Transverse colon (tissue), 4 donors: ENCODE data around the gene ZNF652. TPM values are rescaled to one million over a fixed set of nuclear protein-coding genes. Genes with fewer than 3 reads are reported as not detected.

Experiments
- DNase-seq: peaks from one replicate; pipeline ENCODE4 v3.0.0-alpha.2; 2019
- H3K27ac ChIP-seq, 4 donors: fragments of 200-600 bp; sonication (generic); 2 replicates each; pipeline ENCODE4 v1.5.1; 2016 to 2018; ENCODE audit warnings: inconsistent platforms in 4 of 4
- H3K27me3 ChIP-seq: fragments of 200-600 bp; sonication (generic); 2 replicates; pipeline ENCODE4 v1.5.1; 2017; ENCODE audit warnings: inconsistent platforms
- H3K36me3 ChIP-seq, 4 donors: fragments of 200-600 bp; sonication (generic); 2 replicates each; pipeline ENCODE4 v1.5.1; 2017 to 2019; ENCODE audit warnings: inconsistent platforms in 4 of 4
- H3K4me1 ChIP-seq, 4 donors: fragments of 200-600 bp; sonication (generic); 2 replicates each; pipeline ENCODE4 v1.5.1; 2017 to 2020; ENCODE audit warnings: inconsistent platforms in 4 of 4
- H3K4me3 ChIP-seq, 4 donors: fragments of 200-600 bp; sonication (generic); 1 replicate in 1 of 4; 2 replicates in 3 of 4; pipeline versions ENCODE4 v1.5.1 to v1.6.1; 2017 to 2019; ENCODE audit warnings: inconsistent platforms in 4 of 4
- H3K9me3 ChIP-seq, 2 donors: fragments of 200-600 bp; sonication (generic); 2 replicates each; pipeline ENCODE4 v1.5.1; 2017 to 2019; ENCODE audit warnings: inconsistent platforms in 2 of 2
- CTCF ChIP-seq, 5 experiments: fragments of 200-600 bp in 3 of 5; fragments of 450-650 bp in 2 of 5; sonication (generic) in 3 of 5; IDR thresholded peaks; 1 replicate in 2 of 5; 2 replicates in 3 of 5; pipeline ENCODE4 v1.5.1; 2016 to 2017; ENCODE audit warnings: antibody characterized with exemption in 5 of 5, inconsistent platforms in 3 of 5, mild to moderate bottlenecking in 2 of 5, moderate library complexity in 1 of 5
- EP300 ChIP-seq: sonication (generic); formaldehyde crosslinking; IDR thresholded peaks from one replicate; pipeline ENCODE4 v1.6.1; 2017; ENCODE audit warnings: antibody characterized with exemption, low read depth
- POLR2A ChIP-seq: fragments of 450-650 bp; IDR thresholded peaks from one replicate; pipeline ENCODE4 v1.6.1; 2016; ENCODE audit warnings: antibody characterized with exemption, mild to moderate bottlenecking, moderate library complexity
- POLR2AphosphoS5 ChIP-seq, 3 donors: sonication (generic); formaldehyde crosslinking; IDR thresholded peaks; one replicate each; pipeline ENCODE4 v1.6.1; 2016; ENCODE audit warnings: antibody characterized with exemption in 3 of 3
- WGBS, 2 donors: methylation state at CpG; one replicate each; pipeline ENCODE4 v1.1.5; 2018; ENCODE audit warnings: low coverage in 1 of 2; 5-methylcytosine and 5-hydroxymethylcytosine counted together
- in situ Hi-C, 4 donors: fragments of 200-750 bp; cut with MboI; loops; one replicate each; pipeline versions ENCODE4 v1.15.0 to v1.15.1; 2017; ENCODE audit warnings: low sequenced_read_pairs in 3 of 4, low pct_ligation_motif_present in 1 of 4, low pct_unique_long_range_greater_than_20kb in 1 of 4
- intact Hi-C: fragments of 100-400 bp; cut with DNase I; formaldehyde crosslinking; loops from one replicate; pipeline ENCODE4 v1.15.1; 2023; ENCODE audit warnings: low total_unique reads
- total RNA-seq, 4 donors: library from RNA; depleted of rRNA; stranded (reverse); fragments of >200 nt; gene quantifications; one replicate each; pipeline ENCODE4 v1.1.0, GENCODE V29; 2016

Gene ZNF652
- total RNA-seq, 4 donors from 2014 or later: 25.8 to 55.6 (median 50.2) TPM

- H3K27me3 ChIP-seq: no peaks in the 10 kb centered on the region
- whole genome bisulfite sequencing, 2 donors: 88 to 92% methylated on average over 2 of the region's 2 CpGs
- no peaks in the 10 kb centered on the region for H3K9me3 ChIP-seq
- no peak overlapping the region for H3K4me3 ChIP-seq
- DNase-seq: no peak
- in situ Hi-C loops: no loop called here
- H3K36me3 ChIP-seq: no peaks in the 10 kb centered on the region
- intact Hi-C loops: no loop called here
- H3K27ac ChIP-seq: no peak overlapping the region
- peaks cover 0 to 12% (median 5%) of the 10 kb centered on the region in 4 donors for H3K4me1 ChIP-seq
- no peak for TF ChIP-seq POLR2AphosphoS5 (IDR thresholded peaks at IDR 0.05)
- no peak for TF ChIP-seq POLR2A
- TF ChIP-seq CTCF (IDR thresholded peaks at IDR 0.05): no peak
- TF ChIP-seq EP300: no peak
Observed at GRCh38 chr17:49325980-49326379, 36.1 kb downstream of the ZNF652 start.

DNA sequence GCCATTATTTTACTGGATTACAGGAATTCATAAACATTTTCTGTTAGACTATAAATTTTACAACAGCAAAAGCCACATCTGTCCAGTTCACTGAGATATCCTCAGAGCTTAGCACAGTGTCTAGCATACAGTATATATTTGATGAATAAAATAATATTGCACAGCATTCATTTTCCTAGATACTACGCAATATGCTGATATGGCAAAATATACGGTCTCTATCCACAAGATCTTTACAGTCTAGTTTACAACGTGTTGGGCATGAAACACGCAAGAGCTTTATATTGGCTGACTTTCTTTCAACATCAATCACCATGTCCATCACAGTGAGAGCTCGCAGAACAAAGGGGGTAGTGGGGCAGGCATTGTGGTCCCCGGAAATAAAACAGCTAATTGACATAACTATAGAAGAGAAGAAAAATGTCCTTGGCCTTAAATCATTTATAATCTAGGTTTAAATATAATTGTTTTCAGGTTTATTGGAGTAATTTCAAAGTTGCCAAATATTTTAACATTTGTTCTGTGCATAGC is 43.5 kb downstream of the ZNF652 start:
- H3K27me3 ChIP-seq: no peaks in the 10 kb centered on the region
- WGBS, 2 donors: 76 to 81% methylated on average over 3 to 6 of the region's 6 CpGs
- no peak overlapping the region for H3K27ac ChIP-seq
- no peak for TF ChIP-seq POLR2A
- no peak for TF ChIP-seq EP300
- no peak for TF ChIP-seq POLR2AphosphoS5 (IDR thresholded peaks at IDR 0.05)
- no peak for TF ChIP-seq CTCF (IDR thresholded peaks at IDR 0.05)
- in situ Hi-C loops (loop anchor here in 3 of 4 donors (5.0 to 25.0 kb wide), 3 partner anchors 66 to 244 kb away; no protein-coding TSS in a partner anchor), intact Hi-C loops (no loop called here)
- no peaks in the 10 kb centered on the region for H3K36me3 ChIP-seq
- H3K4me1 ChIP-seq: peaks cover 0 to 13% (median 0%) of the 10 kb centered on the region in 4 donors
- DNase-seq: no peak
- H3K4me3 ChIP-seq: no peak overlapping the region
- no peaks in the 10 kb centered on the region for H3K9me3 ChIP-seq

GRCh38 chr17:49316889-49317675 is 45.0 kb downstream of the ZNF652 start:
- intact Hi-C loops (no loop called here), in situ Hi-C loops (loop anchor here in 3 of 4 donors (5.0 to 25.0 kb wide), 3 partner anchors 68 to 245 kb away; no protein-coding TSS in a partner anchor)
- peaks cover 0 to 8% (median 2%) of the 10 kb centered on the region in 4 donors for H3K36me3 ChIP-seq
- 84 to 86% methylated on average over 13 of the region's 13 CpGs for WGBS, 2 donors
- H3K27ac ChIP-seq: peak overlapping the region in 2 of 4 donors; percentile 1 to 16
- no peak for DNase-seq
- no peak overlapping the region for H3K4me3 ChIP-seq
- no peaks in the 10 kb centered on the region for H3K27me3 ChIP-seq
- TF ChIP-seq POLR2AphosphoS5 (IDR thresholded peaks at IDR 0.05) (no peak), EP300 (no peak), CTCF (IDR thresholded peaks at IDR 0.05) (no peak), POLR2A (no peak)
- peaks cover 0 to 13% (median 0%) of the 10 kb centered on the region in 4 donors for H3K4me1 ChIP-seq
- H3K9me3 ChIP-seq: no peaks in the 10 kb centered on the region

- Histone ChIP-seq H3K4me1 (peaks cover 0 to 13% (median 0%) of the 10 kb centered on the region in 4 donors), H3K36me3 (peaks cover 0 to 13% (median 4%) of the 10 kb centered on the region in 4 donors), H3K9me3 (no peaks in the 10 kb centered on the region), H3K27me3 (no peaks in the 10 kb centered on the region), H3K4me3 (no peak overlapping the region), H3K27ac (no peak overlapping the region)
- TF ChIP-seq POLR2AphosphoS5 (IDR thresholded peaks at IDR 0.05) (no peak), CTCF (IDR thresholded peaks at IDR 0.05) (no peak), EP300 (no peak), POLR2A (no peak)
- intact Hi-C loops (no loop called here), in situ Hi-C loops (loop anchor here in 3 of 4 donors (5.0 to 25.0 kb wide), 3 partner anchors 69 to 246 kb away; no protein-coding TSS in a partner anchor)
- 49 to 50% methylated on average over 1 to 2 of the region's 2 CpGs for WGBS, 2 donors
- DNase-seq: no peak
Observed at GRCh38 chr17:49316258-49316570, 45.8 kb downstream of the ZNF652 start.
